Left ventricle myocardium inferior (tissue), 1 donor: Measurements from ENCODE around the gene NFIC. TPM values are rescaled to one million over a fixed set of nuclear protein-coding genes. Genes with fewer than 3 reads are reported as not detected.
A peak's percentile ranks its signal among the peaks of the same experiment; 100 is the strongest.

Source experiments
- DNase-seq: peaks from one replicate; pipeline ENCODE4 v3.0.0-alpha.2; 2020
- H3K27ac ChIP-seq: fragments of 200-600 bp; replicated peaks from 2 replicates; pipeline ENCODE4 v1.8.0; 2021
- H3K27me3 ChIP-seq: fragments of 200-600 bp; 2 replicates; pipeline ENCODE4 v1.8.0; 2021; ENCODE audit warnings: low read depth
- H3K36me3 ChIP-seq: fragments of 200-600 bp; 2 replicates; pipeline ENCODE4 v1.8.0; 2021
- H3K4me1 ChIP-seq: fragments of 200-600 bp; 2 replicates; pipeline ENCODE4 v1.8.0; 2021
- H3K4me3 ChIP-seq: fragments of 200-600 bp; 2 replicates; pipeline ENCODE4 v1.8.0; 2021; ENCODE audit warnings: mild to moderate bottlenecking, moderate library complexity
- H3K9me3 ChIP-seq: fragments of 200-600 bp; replicated peaks from 2 replicates; pipeline ENCODE4 v1.8.0; 2021
- CTCF ChIP-seq: fragments of 200-600 bp; IDR thresholded peaks from 2 replicates; pipeline ENCODE4 v1.8.0; 2021; ENCODE audit warnings: antibody characterized with exemption, mild to moderate bottlenecking, borderline replicate concordance
- intact Hi-C: fragments of 100-400 bp; cut with micrococcal nuclease; formaldehyde crosslinking; loops from one replicate; pipeline ENCODE4 v1.11.0; 2022
- total RNA-seq: library from RNA; stranded (reverse); fragmentation: NEBNext Ultra II Directional; extraction: Animal tissue kit (Norgen Biotek cat#: 25700); gene quantifications from one replicate; pipeline ENCODE4 v1.2.1, GENCODE V29; 2021
- donor health status: DM: no; HTN: yes; CAD: no; lungs with severe emphysema.

NFIC gene
- total RNA-seq, 1 donor from 2014 or later, result 145 TPM

- H3K4me1 ChIP-seq, result peaks cover 73% of the 10 kb centered on the region
- peak overlapping the region; percentile 100 for H3K27ac ChIP-seq
- TF ChIP-seq CTCF, result no peak
- no peaks in the 10 kb centered on the region for H3K36me3 ChIP-seq
- no peaks in the 10 kb centered on the region for H3K9me3 ChIP-seq
- no peaks in the 10 kb centered on the region for H3K27me3 ChIP-seq
- peak overlapping the region; percentile 59 for H3K4me3 ChIP-seq
- intact Hi-C loops, result no loop called here
- peak; percentile 65 for DNase-seq
These were observed 41.5 kb downstream of the NFIC start for GRCh38 chr19:3407556-3408516.

- TF ChIP-seq CTCF, result no peak
- no peak for DNase-seq
- H3K9me3 ChIP-seq, result no peaks in the 10 kb centered on the region
- H3K27me3 ChIP-seq, result no peaks in the 10 kb centered on the region
- H3K27ac ChIP-seq, result peak overlapping the region; percentile 100
- H3K4me1 ChIP-seq, result peaks cover 67% of the 10 kb centered on the region
- intact Hi-C loops, result no loop called here
- H3K36me3 ChIP-seq, result no peaks in the 10 kb centered on the region
- H3K4me3 ChIP-seq, result peak overlapping the region; percentile 59
These were observed 42.6 kb downstream of the NFIC start for GRCh38 chr19:3408996-3409345.

GRCh38 chr19:3409346-3410064 is 43.1 kb downstream of the NFIC start:
- no peak for TF ChIP-seq CTCF
- H3K36me3 ChIP-seq, result no peaks in the 10 kb centered on the region
- no peaks in the 10 kb centered on the region for H3K27me3 ChIP-seq
- peak; percentile 82 for DNase-seq
- H3K27ac ChIP-seq, result peak overlapping the region; percentile 100
- peaks cover 64% of the 10 kb centered on the region for H3K4me1 ChIP-seq
- peak overlapping the region; percentile 59 for H3K4me3 ChIP-seq
- intact Hi-C loops, result no loop called here
- no peaks in the 10 kb centered on the region for H3K9me3 ChIP-seq

- Histone ChIP-seq H3K27ac (peak overlapping the region; percentile 100), H3K4me1 (peaks cover 43% of the 10 kb centered on the region), H3K4me3 (no peak overlapping the region), H3K36me3 (no peaks in the 10 kb centered on the region), H3K9me3 (no peaks in the 10 kb centered on the region), H3K27me3 (no peaks in the 10 kb centered on the region)
- intact Hi-C loops, result no loop called here
- no peak for TF ChIP-seq CTCF
- DNase-seq, result no peak
These were observed 45.3 kb downstream of the NFIC start for GRCh38 chr19:3411636-3412035.

- Histone ChIP-seq H3K36me3 (no peaks in the 10 kb centered on the region), H3K9me3 (no peaks in the 10 kb centered on the region), H3K4me3 (no peak overlapping the region), H3K27me3 (no peaks in the 10 kb centered on the region), H3K27ac (peak overlapping the region; percentile 42), H3K4me1 (peaks cover 38% of the 10 kb centered on the region)
- intact Hi-C loops, result no loop called here
- DNase-seq, result no peak
- TF ChIP-seq CTCF, result no peak
These were observed 45.7 kb downstream of the NFIC start for GRCh38 chr19:3412066-3412465.
